ENCODE results near the gene ZBTB38.

Gene ZBTB38

GRCh38 chr3:141372656-141373055, 4.4 kb downstream of the ZBTB38 start:
- Histone ChIP-seq H3K27me3 (ENCODE audit: insufficient read depth, low read length, poor library complexity) (no peaks in the 10 kb centered on the region), H3K18ac (ENCODE audit: low read length) (no peak overlapping the region), H3K27ac (ENCODE audit: low read depth, low read length) (no peak overlapping the region), H4K5ac (ENCODE audit: low read length) (no peak overlapping the region), H3K4me3 (ENCODE audit: low read length) (no peak overlapping the region), H2BK5ac (ENCODE audit: low read length) (no peak overlapping the region), H3K4ac (ENCODE audit: low read depth, low read length) (no peak overlapping the region), H2BK15ac (replicated peaks; ENCODE audit: low read depth) (no peak overlapping the region), H3K4me1 (ENCODE audit: control insufficient read depth, low read depth, low read length) (peaks cover 10% of the 10 kb centered on the region), H3K23ac (ENCODE audit: low read length) (no peak overlapping the region), H3K79me1 (ENCODE audit: low read length) (no peaks in the 10 kb centered on the region), H3K56ac (ENCODE audit: low read length) (no peak overlapping the region), H3K36me3 (ENCODE audit: control insufficient read depth, insufficient read depth, low read length) (no peaks in the 10 kb centered on the region), H4K8ac (ENCODE audit: low read depth, low read length) (no peak overlapping the region), H2AK5ac (ENCODE audit: low read length) (no peak overlapping the region), H3K4me2 (ENCODE audit: low read length) (no peak overlapping the region), H3K9ac (ENCODE audit: low read length) (no peak overlapping the region), H2BK120ac (ENCODE audit: low read depth, low read length) (no peak overlapping the region), H3K79me2 (ENCODE audit: control insufficient read depth, insufficient read depth, low read length) (no peaks in the 10 kb centered on the region)
- no peak for DNase-seq

- H3K4me3 ChIP-seq (ENCODE audit: low read length), result no peak overlapping the region
- no peak overlapping the region for H3K4ac ChIP-seq (ENCODE audit: low read depth, low read length)
- no peak overlapping the region for H3K18ac ChIP-seq (ENCODE audit: low read length)
- no peak overlapping the region for H4K8ac ChIP-seq (ENCODE audit: low read depth, low read length)
- H3K27me3 ChIP-seq (ENCODE audit: insufficient read depth, low read length, poor library complexity), result no peaks in the 10 kb centered on the region
- H2BK120ac ChIP-seq (ENCODE audit: low read depth, low read length), result no peak overlapping the region
- no peak overlapping the region for H2BK15ac ChIP-seq (replicated peaks; ENCODE audit: low read depth)
- H3K36me3 ChIP-seq (ENCODE audit: control insufficient read depth, insufficient read depth, low read length), result no peaks in the 10 kb centered on the region
- no peak overlapping the region for H3K27ac ChIP-seq (ENCODE audit: low read depth, low read length)
- no peak overlapping the region for H3K23ac ChIP-seq (ENCODE audit: low read length)
- H4K5ac ChIP-seq (ENCODE audit: low read length), result no peak overlapping the region
- H3K9ac ChIP-seq (ENCODE audit: low read length), result no peak overlapping the region
- H3K79me2 ChIP-seq (ENCODE audit: control insufficient read depth, insufficient read depth, low read length), result no peaks in the 10 kb centered on the region
- no peak overlapping the region for H2AK5ac ChIP-seq (ENCODE audit: low read length)
- H3K79me1 ChIP-seq (ENCODE audit: low read length), result no peaks in the 10 kb centered on the region
- H2BK5ac ChIP-seq (ENCODE audit: low read length), result no peak overlapping the region
- H3K4me2 ChIP-seq (ENCODE audit: low read length), result no peak overlapping the region
- no peak for DNase-seq
- peaks cover 7% of the 10 kb centered on the region for H3K4me1 ChIP-seq (ENCODE audit: control insufficient read depth, low read depth, low read length)
- no peak overlapping the region for H3K56ac ChIP-seq (ENCODE audit: low read length)
Measured at GRCh38 chr3:141373232-141373631, 4.9 kb downstream of the ZBTB38 start.

GRCh38 chr3:141373768-141374526, 5.6 kb downstream of the ZBTB38 start:
- no peak overlapping the region for H4K8ac ChIP-seq (ENCODE audit: low read depth, low read length)
- no peak overlapping the region for H2BK15ac ChIP-seq (replicated peaks; ENCODE audit: low read depth)
- no peak overlapping the region for H3K23ac ChIP-seq (ENCODE audit: low read length)
- H2AK5ac ChIP-seq (ENCODE audit: low read length), result no peak overlapping the region
- H3K9ac ChIP-seq (ENCODE audit: low read length), result no peak overlapping the region
- peak overlapping the region; percentile 58 for H3K27ac ChIP-seq (ENCODE audit: low read depth, low read length)
- no peaks in the 10 kb centered on the region for H3K27me3 ChIP-seq (ENCODE audit: insufficient read depth, low read length, poor library complexity)
- no peak overlapping the region for H2BK5ac ChIP-seq (ENCODE audit: low read length)
- no peak overlapping the region for H3K4me3 ChIP-seq (ENCODE audit: low read length)
- DNase-seq, result peak; percentile 94
- H4K5ac ChIP-seq (ENCODE audit: low read length), result no peak overlapping the region
- H3K79me1 ChIP-seq (ENCODE audit: low read length), result no peaks in the 10 kb centered on the region
- no peak overlapping the region for H3K56ac ChIP-seq (ENCODE audit: low read length)
- no peak overlapping the region for H2BK120ac ChIP-seq (ENCODE audit: low read depth, low read length)
- no peak overlapping the region for H3K18ac ChIP-seq (ENCODE audit: low read length)
- H3K4me2 ChIP-seq (ENCODE audit: low read length), result no peak overlapping the region
- no CpG with 5 or more reads among the region's 7 CpGs for WGBS (ENCODE audit: extremely low coverage, insufficient coverage, low lambda C conversion rate)
- H3K4ac ChIP-seq (ENCODE audit: low read depth, low read length), result no peak overlapping the region
- H3K36me3 ChIP-seq (ENCODE audit: control insufficient read depth, insufficient read depth, low read length), result no peaks in the 10 kb centered on the region
- H3K4me1 ChIP-seq (ENCODE audit: control insufficient read depth, low read depth, low read length), result peaks cover 6% of the 10 kb centered on the region
- H3K79me2 ChIP-seq (ENCODE audit: control insufficient read depth, insufficient read depth, low read length), result no peaks in the 10 kb centered on the region

GRCh38 chr3:141375381-141376301, 7.3 kb downstream of the ZBTB38 start:
- Histone ChIP-seq H3K36me3 (ENCODE audit: control insufficient read depth, insufficient read depth, low read length) (no peaks in the 10 kb centered on the region), H3K23ac (ENCODE audit: low read length) (no peak overlapping the region), H3K27ac (ENCODE audit: low read depth, low read length) (no peak overlapping the region), H3K79me1 (ENCODE audit: low read length) (no peaks in the 10 kb centered on the region), H3K4me3 (ENCODE audit: low read length) (no peak overlapping the region), H3K4ac (ENCODE audit: low read depth, low read length) (no peak overlapping the region), H4K5ac (ENCODE audit: low read length) (no peak overlapping the region), H3K4me2 (ENCODE audit: low read length) (no peak overlapping the region), H2AK5ac (ENCODE audit: low read length) (no peak overlapping the region), H2BK5ac (ENCODE audit: low read length) (no peak overlapping the region), H3K9ac (ENCODE audit: low read length) (no peak overlapping the region), H3K4me1 (ENCODE audit: control insufficient read depth, low read depth, low read length) (peaks cover 3% of the 10 kb centered on the region), H3K79me2 (ENCODE audit: control insufficient read depth, insufficient read depth, low read length) (no peaks in the 10 kb centered on the region), H2BK120ac (ENCODE audit: low read depth, low read length) (no peak overlapping the region), H3K18ac (ENCODE audit: low read length) (no peak overlapping the region), H4K8ac (ENCODE audit: low read depth, low read length) (no peak overlapping the region), H3K27me3 (ENCODE audit: insufficient read depth, low read length, poor library complexity) (no peaks in the 10 kb centered on the region), H3K56ac (ENCODE audit: low read length) (peak overlapping the region; percentile 3), H2BK15ac (replicated peaks; ENCODE audit: low read depth) (no peak overlapping the region)
- DNase-seq, result no peak
- no CpG with 5 or more reads among the region's 10 CpGs for WGBS (ENCODE audit: extremely low coverage, insufficient coverage, low lambda C conversion rate)

- Histone ChIP-seq H3K23ac (ENCODE audit: low read length) (no peak overlapping the region), H4K5ac (ENCODE audit: low read length) (no peak overlapping the region), H3K4ac (ENCODE audit: low read depth, low read length) (no peak overlapping the region), H2BK120ac (ENCODE audit: low read depth, low read length) (no peak overlapping the region), H3K4me1 (ENCODE audit: control insufficient read depth, low read depth, low read length) (peaks cover 3% of the 10 kb centered on the region), H2BK5ac (ENCODE audit: low read length) (no peak overlapping the region), H2AK5ac (ENCODE audit: low read length) (no peak overlapping the region), H3K27ac (ENCODE audit: low read depth, low read length) (no peak overlapping the region), H2BK15ac (replicated peaks; ENCODE audit: low read depth) (no peak overlapping the region), H3K56ac (ENCODE audit: low read length) (no peak overlapping the region), H3K4me2 (ENCODE audit: low read length) (no peak overlapping the region), H3K79me2 (ENCODE audit: control insufficient read depth, insufficient read depth, low read length) (no peaks in the 10 kb centered on the region), H3K9ac (ENCODE audit: low read length) (no peak overlapping the region), H3K79me1 (ENCODE audit: low read length) (no peaks in the 10 kb centered on the region), H3K36me3 (ENCODE audit: control insufficient read depth, insufficient read depth, low read length) (no peaks in the 10 kb centered on the region), H3K27me3 (ENCODE audit: insufficient read depth, low read length, poor library complexity) (no peaks in the 10 kb centered on the region), H3K18ac (ENCODE audit: low read length) (no peak overlapping the region), H4K8ac (ENCODE audit: low read depth, low read length) (no peak overlapping the region), H3K4me3 (ENCODE audit: low read length) (no peak overlapping the region)
- DNase-seq, result no peak
- WGBS (ENCODE audit: extremely low coverage, insufficient coverage, low lambda C conversion rate), result no CpG with 5 or more reads among the region's 3 CpGs
Measured at GRCh38 chr3:141377377-141377776, 9.1 kb downstream of the ZBTB38 start.
